H1 (cell line): ENCODE data around the gene ORAI3. TPM values are rescaled to one million over a fixed set of nuclear protein-coding genes. Genes with fewer than 3 reads are reported as not detected.

Experiments
- RAD21 ChIP-seq, 2 experiments: IDR thresholded peaks in 1 of 2; conservative IDR thresholded peaks in 1 of 2; 2 replicates each; pipeline ENCODE4 v1.6.1; 2011; ENCODE audit warnings: low read depth in 2 of 2, low read length in 2 of 2, improper control_type of control experiment in 1 of 2, inconsistent platforms in 1 of 2, mild to moderate bottlenecking in 1 of 2, moderate library complexity in 1 of 2
- polyA plus RNA-seq, 7 experiments: library from polyadenylated mRNA; depleted of rRNA in 3 of 7; stranded (reverse) in 5 of 7; unstranded in 2 of 7; fragments of >200 nt in 5 of 7; fragments of 200-250 nt in 2 of 7; gene quantifications; 1 replicate in 5 of 7; 2 replicates in 1 of 7; 4 replicates in 1 of 7; pipeline versions ENCODE4 v1.2.1 to v1.2.3, GENCODE V29; 2011 to 2013; ENCODE audit warnings: missing spikeins in 2 of 7, mixed read lengths in 2 of 7
- total RNA-seq: library from RNA; stranded (reverse); fragmentation: NEBNext Ultra II Directional; extraction: Animal tissue kit (Norgen Biotek cat#: 25700); gene quantifications from 2 replicates; pipeline ENCODE4 v1.2.1, GENCODE V29; 2021
- TF ChIP-seq, protein P1 (sequence below): fragments of 300-600 bp; sonication (generic); IDR thresholded peaks from 2 replicates; pipeline ENCODE4 v1.7.1; 2012; ENCODE audit warnings: low read length, moderate library complexity, mild to moderate bottlenecking, inconsistent platforms; ENCODE audit not compliant: insufficient replicate concordance

ORAI3 gene
- total and polyA plus RNA-seq, 2 of the 8 experiments (the other 6 are each of a cell fraction or from before 2014, with no cell fraction given) = 8.7 to 24.5 TPM

DNA sequence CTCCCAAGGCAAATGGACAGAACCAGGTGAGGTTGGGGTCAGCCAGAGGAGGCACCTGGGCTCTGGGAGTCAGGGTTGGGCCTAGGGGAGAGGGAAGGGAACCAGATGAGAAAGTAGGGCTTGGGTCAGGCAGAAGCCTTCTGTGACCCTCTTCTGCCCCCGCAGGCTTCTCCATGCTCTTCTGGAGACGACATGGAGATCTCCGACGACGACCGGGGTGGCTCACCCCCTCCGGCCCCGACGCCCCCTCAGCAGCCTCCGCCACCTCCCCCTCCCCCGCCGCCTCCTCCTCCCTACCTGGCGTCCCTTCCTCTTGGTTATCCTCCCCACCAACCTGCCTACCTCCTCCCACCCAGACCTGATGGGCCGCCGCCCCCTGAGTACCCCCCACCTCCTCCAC, 16.6 kb downstream of the ORAI3 start (continued):
- TF ChIP-seq, protein P1, sequence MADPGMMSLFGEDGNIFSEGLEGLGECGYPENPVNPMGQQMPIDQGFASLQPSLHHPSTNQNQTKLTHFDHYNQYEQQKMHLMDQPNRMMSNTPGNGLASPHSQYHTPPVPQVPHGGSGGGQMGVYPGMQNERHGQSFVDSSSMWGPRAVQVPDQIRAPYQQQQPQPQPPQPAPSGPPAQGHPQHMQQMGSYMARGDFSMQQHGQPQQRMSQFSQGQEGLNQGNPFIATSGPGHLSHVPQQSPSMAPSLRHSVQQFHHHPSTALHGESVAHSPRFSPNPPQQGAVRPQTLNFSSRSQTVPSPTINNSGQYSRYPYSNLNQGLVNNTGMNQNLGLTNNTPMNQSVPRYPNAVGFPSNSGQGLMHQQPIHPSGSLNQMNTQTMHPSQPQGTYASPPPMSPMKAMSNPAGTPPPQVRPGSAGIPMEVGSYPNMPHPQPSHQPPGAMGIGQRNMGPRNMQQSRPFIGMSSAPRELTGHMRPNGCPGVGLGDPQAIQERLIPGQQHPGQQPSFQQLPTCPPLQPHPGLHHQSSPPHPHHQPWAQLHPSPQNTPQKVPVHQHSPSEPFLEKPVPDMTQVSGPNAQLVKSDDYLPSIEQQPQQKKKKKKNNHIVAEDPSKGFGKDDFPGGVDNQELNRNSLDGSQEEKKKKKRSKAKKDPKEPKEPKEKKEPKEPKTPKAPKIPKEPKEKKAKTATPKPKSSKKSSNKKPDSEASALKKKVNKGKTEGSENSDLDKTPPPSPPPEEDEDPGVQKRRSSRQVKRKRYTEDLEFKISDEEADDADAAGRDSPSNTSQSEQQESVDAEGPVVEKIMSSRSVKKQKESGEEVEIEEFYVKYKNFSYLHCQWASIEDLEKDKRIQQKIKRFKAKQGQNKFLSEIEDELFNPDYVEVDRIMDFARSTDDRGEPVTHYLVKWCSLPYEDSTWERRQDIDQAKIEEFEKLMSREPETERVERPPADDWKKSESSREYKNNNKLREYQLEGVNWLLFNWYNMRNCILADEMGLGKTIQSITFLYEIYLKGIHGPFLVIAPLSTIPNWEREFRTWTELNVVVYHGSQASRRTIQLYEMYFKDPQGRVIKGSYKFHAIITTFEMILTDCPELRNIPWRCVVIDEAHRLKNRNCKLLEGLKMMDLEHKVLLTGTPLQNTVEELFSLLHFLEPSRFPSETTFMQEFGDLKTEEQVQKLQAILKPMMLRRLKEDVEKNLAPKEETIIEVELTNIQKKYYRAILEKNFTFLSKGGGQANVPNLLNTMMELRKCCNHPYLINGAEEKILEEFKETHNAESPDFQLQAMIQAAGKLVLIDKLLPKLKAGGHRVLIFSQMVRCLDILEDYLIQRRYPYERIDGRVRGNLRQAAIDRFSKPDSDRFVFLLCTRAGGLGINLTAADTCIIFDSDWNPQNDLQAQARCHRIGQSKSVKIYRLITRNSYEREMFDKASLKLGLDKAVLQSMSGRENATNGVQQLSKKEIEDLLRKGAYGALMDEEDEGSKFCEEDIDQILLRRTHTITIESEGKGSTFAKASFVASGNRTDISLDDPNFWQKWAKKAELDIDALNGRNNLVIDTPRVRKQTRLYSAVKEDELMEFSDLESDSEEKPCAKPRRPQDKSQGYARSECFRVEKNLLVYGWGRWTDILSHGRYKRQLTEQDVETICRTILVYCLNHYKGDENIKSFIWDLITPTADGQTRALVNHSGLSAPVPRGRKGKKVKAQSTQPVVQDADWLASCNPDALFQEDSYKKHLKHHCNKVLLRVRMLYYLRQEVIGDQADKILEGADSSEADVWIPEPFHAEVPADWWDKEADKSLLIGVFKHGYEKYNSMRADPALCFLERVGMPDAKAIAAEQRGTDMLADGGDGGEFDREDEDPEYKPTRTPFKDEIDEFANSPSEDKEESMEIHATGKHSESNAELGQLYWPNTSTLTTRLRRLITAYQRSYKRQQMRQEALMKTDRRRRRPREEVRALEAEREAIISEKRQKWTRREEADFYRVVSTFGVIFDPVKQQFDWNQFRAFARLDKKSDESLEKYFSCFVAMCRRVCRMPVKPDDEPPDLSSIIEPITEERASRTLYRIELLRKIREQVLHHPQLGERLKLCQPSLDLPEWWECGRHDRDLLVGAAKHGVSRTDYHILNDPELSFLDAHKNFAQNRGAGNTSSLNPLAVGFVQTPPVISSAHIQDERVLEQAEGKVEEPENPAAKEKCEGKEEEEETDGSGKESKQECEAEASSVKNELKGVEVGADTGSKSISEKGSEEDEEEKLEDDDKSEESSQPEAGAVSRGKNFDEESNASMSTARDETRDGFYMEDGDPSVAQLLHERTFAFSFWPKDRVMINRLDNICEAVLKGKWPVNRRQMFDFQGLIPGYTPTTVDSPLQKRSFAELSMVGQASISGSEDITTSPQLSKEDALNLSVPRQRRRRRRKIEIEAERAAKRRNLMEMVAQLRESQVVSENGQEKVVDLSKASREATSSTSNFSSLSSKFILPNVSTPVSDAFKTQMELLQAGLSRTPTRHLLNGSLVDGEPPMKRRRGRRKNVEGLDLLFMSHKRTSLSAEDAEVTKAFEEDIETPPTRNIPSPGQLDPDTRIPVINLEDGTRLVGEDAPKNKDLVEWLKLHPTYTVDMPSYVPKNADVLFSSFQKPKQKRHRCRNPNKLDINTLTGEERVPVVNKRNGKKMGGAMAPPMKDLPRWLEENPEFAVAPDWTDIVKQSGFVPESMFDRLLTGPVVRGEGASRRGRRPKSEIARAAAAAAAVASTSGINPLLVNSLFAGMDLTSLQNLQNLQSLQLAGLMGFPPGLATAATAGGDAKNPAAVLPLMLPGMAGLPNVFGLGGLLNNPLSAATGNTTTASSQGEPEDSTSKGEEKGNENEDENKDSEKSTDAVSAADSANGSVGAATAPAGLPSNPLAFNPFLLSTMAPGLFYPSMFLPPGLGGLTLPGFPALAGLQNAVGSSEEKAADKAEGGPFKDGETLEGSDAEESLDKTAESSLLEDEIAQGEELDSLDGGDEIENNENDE = no peak
- TF ChIP-seq RAD21 (IDR thresholded peaks at IDR 0.05 in 1 of 2, conservative IDR thresholded peaks at IDR 0.05 in 1 of 2; ENCODE audit: low read depth in 2 of 2, low read length in 2 of 2) = no peak
